ENCODE results near the gene SBNO2. TPM values are rescaled to one million over a fixed set of nuclear protein-coding genes. Genes with fewer than 3 reads are reported as not detected.

The SBNO2 gene
- total RNA-seq, 1 donor from 2014 or later, result 40.9 TPM

DNA sequence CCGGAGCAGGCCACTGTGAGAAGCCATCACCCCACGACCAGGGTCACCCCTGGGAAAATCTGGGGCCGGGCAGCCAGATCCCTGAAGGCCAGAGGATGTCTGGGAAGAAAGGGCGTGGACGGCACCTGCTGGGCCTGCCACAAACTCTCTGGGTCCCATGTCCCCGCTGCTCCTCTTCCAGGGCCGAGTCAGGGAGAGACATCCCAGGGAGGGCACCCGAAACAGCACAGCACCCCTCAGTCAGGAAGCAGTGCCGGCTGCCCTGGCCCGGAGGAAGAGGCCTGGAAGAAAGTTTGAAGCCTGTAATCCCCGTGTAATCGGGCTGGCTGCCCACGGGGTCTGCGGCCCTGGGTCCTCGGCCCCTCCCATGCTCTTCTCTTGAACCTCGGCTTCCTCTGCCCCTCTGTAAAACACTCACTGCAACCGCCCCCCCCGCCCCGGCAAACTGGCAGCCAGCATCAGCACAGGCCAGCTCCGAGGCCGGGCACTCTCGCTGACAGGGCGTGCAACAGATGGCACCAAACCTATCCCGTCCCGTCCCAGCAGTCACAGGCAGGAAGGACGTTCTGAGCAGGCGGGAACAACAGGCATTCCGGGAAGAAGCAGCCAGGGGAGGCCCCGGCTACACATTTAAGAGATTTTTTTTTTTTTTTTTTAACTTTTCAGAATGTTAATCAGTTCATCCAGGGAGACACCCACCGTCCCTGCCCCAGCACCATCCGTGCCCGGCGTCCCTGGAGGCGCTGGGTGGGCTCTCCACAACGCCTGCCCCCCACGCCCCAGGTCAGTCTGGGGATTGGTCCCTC is 1.5 kb downstream of the SBNO2 start:
- peaks cover 19% of the 10 kb centered on the region for H3K4me1 Mint-ChIP-seq (ENCODE audit: low read depth)
- H3K27me3 Mint-ChIP-seq, result no peaks in the 10 kb centered on the region
- DNase-seq (ENCODE audit: low spot score, unreplicated experiment), result no peak
- H3K9me3 Mint-ChIP-seq (ENCODE audit: low read depth), result no peaks in the 10 kb centered on the region
- peaks cover 1% of the 10 kb centered on the region for H3K36me3 Mint-ChIP-seq (ENCODE audit: insufficient read depth)
- H3K4me3 Mint-ChIP-seq (ENCODE audit: low read depth), result peak overlapping the region; percentile 86
- TF ChIP-seq, protein P1, sequence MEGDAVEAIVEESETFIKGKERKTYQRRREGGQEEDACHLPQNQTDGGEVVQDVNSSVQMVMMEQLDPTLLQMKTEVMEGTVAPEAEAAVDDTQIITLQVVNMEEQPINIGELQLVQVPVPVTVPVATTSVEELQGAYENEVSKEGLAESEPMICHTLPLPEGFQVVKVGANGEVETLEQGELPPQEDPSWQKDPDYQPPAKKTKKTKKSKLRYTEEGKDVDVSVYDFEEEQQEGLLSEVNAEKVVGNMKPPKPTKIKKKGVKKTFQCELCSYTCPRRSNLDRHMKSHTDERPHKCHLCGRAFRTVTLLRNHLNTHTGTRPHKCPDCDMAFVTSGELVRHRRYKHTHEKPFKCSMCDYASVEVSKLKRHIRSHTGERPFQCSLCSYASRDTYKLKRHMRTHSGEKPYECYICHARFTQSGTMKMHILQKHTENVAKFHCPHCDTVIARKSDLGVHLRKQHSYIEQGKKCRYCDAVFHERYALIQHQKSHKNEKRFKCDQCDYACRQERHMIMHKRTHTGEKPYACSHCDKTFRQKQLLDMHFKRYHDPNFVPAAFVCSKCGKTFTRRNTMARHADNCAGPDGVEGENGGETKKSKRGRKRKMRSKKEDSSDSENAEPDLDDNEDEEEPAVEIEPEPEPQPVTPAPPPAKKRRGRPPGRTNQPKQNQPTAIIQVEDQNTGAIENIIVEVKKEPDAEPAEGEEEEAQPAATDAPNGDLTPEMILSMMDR (IDR thresholded peaks at IDR 0.05; ENCODE audit: unreplicated experiment), result no peak
- H3K27ac Mint-ChIP-seq, result peak overlapping the region; percentile 85

DNA sequence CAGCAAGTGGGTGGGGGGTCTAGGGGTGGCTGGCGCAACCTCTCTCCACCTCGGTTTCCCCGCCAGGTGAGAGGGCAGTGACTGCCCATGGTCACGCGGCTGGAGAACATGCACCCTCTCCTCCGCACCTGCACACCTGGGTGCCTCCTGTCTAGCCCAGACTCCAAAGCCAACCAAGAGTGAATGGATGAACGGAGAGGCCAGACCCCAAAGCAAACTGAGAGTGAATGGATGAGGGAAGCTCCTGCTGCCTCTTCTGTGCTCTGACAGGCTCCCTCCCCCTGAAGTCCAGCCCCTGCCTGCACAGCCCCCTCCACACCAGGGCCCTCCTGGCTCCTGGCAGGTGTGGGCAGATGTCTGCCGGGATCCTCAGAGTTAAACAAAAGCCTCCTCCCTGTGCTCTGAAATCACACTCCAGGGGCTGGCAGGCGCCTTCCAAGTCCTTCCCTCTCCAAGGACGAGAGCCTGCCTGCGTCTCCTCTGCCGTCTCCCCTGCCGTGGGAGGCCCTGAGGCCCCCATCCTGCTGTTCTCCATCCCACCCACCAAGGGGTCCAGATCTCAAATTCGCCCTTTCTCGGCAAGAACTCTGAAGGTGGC is 2.2 kb downstream of the SBNO2 start:
- Mint-ChIP-seq H3K9me3 (ENCODE audit: low read depth) (no peaks in the 10 kb centered on the region), H3K4me3 (ENCODE audit: low read depth) (peak overlapping the region; percentile 86), H3K27ac (peak overlapping the region; percentile 82), H3K36me3 (ENCODE audit: insufficient read depth) (peaks cover 1% of the 10 kb centered on the region), H3K27me3 (no peaks in the 10 kb centered on the region), H3K4me1 (ENCODE audit: low read depth) (peaks cover 19% of the 10 kb centered on the region)
- DNase-seq (ENCODE audit: low spot score, unreplicated experiment), result no peak
- TF ChIP-seq, protein P1 (IDR thresholded peaks at IDR 0.05; ENCODE audit: unreplicated experiment), result no peak

DNA sequence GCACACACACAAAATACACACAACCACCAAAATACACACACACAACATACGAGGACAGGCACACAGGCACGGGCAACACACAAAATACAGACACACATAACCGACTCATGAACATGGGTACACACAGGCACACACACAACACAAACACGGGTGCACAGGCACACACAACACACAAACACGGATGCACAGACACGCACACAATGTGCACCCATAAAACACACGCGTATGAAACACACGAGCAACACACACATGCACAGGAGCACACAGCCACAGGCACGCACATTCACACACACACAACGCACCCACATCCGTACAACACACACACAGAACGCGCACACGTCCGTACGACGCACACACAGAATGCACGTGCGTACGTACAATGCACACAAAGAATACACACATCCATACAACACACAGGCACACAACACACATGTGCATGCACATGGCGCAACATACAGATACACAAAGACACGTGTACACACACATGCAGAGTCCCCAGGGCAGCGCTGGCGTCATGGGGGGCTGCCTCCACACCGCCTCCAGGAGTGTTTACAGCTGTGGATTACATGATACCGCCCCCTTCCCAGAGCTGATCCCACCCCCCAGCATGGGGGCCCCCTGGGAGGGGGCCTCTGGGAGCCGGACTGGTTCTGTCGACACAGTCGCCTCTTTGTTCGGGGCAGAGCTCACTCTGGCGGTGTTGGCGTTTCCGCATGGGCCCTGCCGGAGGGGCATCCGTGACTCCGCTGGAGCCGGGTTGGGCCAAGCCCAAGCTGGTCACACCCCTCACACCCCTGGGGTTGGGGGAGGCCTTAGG is 2.9 kb downstream of the SBNO2 start:
- H3K27me3 Mint-ChIP-seq, result no peaks in the 10 kb centered on the region
- H3K9me3 Mint-ChIP-seq (ENCODE audit: low read depth), result no peaks in the 10 kb centered on the region
- peaks cover 3% of the 10 kb centered on the region for H3K36me3 Mint-ChIP-seq (ENCODE audit: insufficient read depth)
- peak overlapping the region; percentile 53 for H3K27ac Mint-ChIP-seq
- peak overlapping the region; percentile 86 for H3K4me3 Mint-ChIP-seq (ENCODE audit: low read depth)
- peaks cover 19% of the 10 kb centered on the region for H3K4me1 Mint-ChIP-seq (ENCODE audit: low read depth)
- TF ChIP-seq, protein P1 (IDR thresholded peaks at IDR 0.05; ENCODE audit: unreplicated experiment), result no peak
- no peak for DNase-seq (ENCODE audit: low spot score, unreplicated experiment)

DNA sequence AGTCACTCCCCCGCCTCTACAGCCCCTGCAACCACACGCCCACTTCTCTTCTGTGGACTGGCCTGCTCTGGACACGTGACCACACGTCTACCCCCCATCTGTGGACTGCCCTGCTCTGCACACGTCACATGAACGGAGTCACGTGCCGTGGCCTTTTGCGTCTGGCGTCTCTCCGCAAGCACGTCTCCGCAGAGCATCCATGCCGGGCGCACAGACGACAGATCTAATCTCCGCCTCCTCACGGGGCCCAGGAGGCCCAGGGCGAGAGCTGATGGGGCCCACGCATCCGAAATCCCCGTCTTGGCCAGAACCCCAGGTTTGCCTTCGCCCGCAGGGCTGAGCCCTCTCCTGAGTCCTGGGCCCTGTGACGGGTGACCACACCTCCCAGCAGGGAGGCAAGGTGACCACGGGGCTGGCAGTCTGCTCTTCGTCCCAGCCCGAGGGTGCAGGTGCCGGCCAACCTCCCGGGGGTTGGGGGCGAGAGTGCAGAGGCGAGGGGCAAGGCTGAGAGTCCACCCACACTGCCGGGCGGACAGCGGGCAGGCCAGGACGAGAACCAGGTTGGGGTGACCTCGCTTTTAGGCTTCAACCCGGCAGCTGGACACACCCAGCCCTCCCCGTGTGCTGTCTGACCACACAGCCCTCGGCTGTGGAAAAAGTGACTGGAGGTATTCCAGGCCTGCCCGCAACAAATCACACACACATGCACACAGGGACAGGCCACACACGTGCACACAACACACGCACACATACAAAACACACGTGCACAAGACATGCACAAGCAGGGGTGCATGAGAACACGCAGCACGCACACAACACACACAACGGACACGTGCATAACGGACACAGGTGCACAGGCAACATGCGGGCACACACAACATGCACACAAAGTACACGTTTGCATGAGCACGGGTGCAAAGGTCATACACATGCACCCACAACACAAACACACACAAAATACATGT is 3.9 kb downstream of the SBNO2 start:
- TF ChIP-seq, protein P1 (IDR thresholded peaks at IDR 0.05; ENCODE audit: unreplicated experiment), result no peak
- no peaks in the 10 kb centered on the region for H3K9me3 Mint-ChIP-seq (ENCODE audit: low read depth)
- no peak for DNase-seq (ENCODE audit: low spot score, unreplicated experiment)
- H3K36me3 Mint-ChIP-seq (ENCODE audit: insufficient read depth), result peaks cover 3% of the 10 kb centered on the region
- H3K27ac Mint-ChIP-seq, result peak overlapping the region; percentile 53
- H3K4me3 Mint-ChIP-seq (ENCODE audit: low read depth), result no peak overlapping the region
- no peaks in the 10 kb centered on the region for H3K27me3 Mint-ChIP-seq
- peaks cover 19% of the 10 kb centered on the region for H3K4me1 Mint-ChIP-seq (ENCODE audit: low read depth)
